Karpas-422 (cell line): ENCODE measurements around the gene NIFK. TPM values are rescaled to one million over a fixed set of nuclear protein-coding genes. Genes with fewer than 3 reads are reported as not detected.
"Not testable (repeated sequence)": the region's sequence is repeated elsewhere in the genome, so short reads cannot be mapped to it uniquely, and the experiment has no call there.

ENCODE experiments used
- DNase-seq: peaks from one replicate; pipeline ENCODE4 v3.0.0-alpha.2; 2015
- H2AFZ ChIP-seq: fragments of 200-600 bp; sonication (generic); 2 replicates; pipeline ENCODE4 v1.6.1; 2014; ENCODE audit warnings: antibody characterized with exemption, low read length, mixed read lengths
- H3K27ac ChIP-seq: fragments of 200-600 bp; sonication (generic); 2 replicates; pipeline ENCODE4 v1.5.1; 2014; ENCODE audit warnings: mild to moderate bottlenecking, low read length, moderate library complexity
- H3K27me3 ChIP-seq: fragments of 200-600 bp; sonication (generic); 2 replicates; pipeline ENCODE4 v1.6.1; 2014; ENCODE audit warnings: low read length, mixed read lengths
- H3K36me3 ChIP-seq: fragments of 200-600 bp; sonication (generic); 2 replicates; pipeline ENCODE4 v1.6.1; 2014; ENCODE audit warnings: low read length, mixed read lengths; ENCODE audit not compliant: insufficient read depth
- H3K4me1 ChIP-seq: fragments of 200-600 bp; sonication (generic); 2 replicates; pipeline ENCODE4 v1.6.1; 2014; ENCODE audit warnings: mild to moderate bottlenecking, low read length, mixed read lengths
- H3K4me2 ChIP-seq: fragments of 200-600 bp; sonication (generic); 2 replicates; pipeline ENCODE4 v1.6.1; 2014; ENCODE audit warnings: low read length, low read depth, mild to moderate bottlenecking; ENCODE audit not compliant: poor library complexity, severe bottlenecking
- H3K4me3 ChIP-seq: fragments of 200-600 bp; sonication (generic); 2 replicates; pipeline ENCODE4 v1.5.1; 2014; ENCODE audit warnings: mild to moderate bottlenecking, antibody characterized with exemption, low read length, mixed read lengths
- H3K79me2 ChIP-seq: fragments of 200-600 bp; sonication (generic); 2 replicates; pipeline ENCODE4 v1.6.1; 2014; ENCODE audit warnings: mild to moderate bottlenecking, low read length, mixed read lengths
- H3K9ac ChIP-seq: fragments of 200-600 bp; sonication (generic); 2 replicates; pipeline ENCODE4 v1.6.0; 2014; ENCODE audit warnings: low read length
- H3K9me2 ChIP-seq: fragments of 200-600 bp; sonication (generic), shearing (Covaris generic); replicated peaks from 2 replicates; pipeline ENCODE4 v1.6.0; 2014; ENCODE audit warnings: mild to moderate bottlenecking, low read length, moderate library complexity; ENCODE audit not compliant: insufficient read depth
- H3K9me3 ChIP-seq: fragments of 300-700, 200-600 bp; sonication (generic); 2 replicates; pipeline ENCODE4 v1.6.1; 2014; ENCODE audit warnings: low read length, mixed read lengths
- H4K20me1 ChIP-seq: fragments of 200-600 bp; sonication (generic); 2 replicates; pipeline ENCODE4 v1.6.1; 2014; ENCODE audit warnings: mild to moderate bottlenecking, antibody characterized with exemption, low read length, low read depth; ENCODE audit not compliant: insufficient read depth
- total RNA-seq: library from RNA; depleted of rRNA; stranded (reverse); fragments of >200 nt; shearing (Covaris generic); gene quantifications from 2 replicates; pipeline ENCODE4 v1.2.3, GENCODE V29; 2014; ENCODE audit warnings: low replicate concordance

NIFK gene
- total RNA-seq, 1 experiment from 2014 or later: 88.2 TPM

DNA sequence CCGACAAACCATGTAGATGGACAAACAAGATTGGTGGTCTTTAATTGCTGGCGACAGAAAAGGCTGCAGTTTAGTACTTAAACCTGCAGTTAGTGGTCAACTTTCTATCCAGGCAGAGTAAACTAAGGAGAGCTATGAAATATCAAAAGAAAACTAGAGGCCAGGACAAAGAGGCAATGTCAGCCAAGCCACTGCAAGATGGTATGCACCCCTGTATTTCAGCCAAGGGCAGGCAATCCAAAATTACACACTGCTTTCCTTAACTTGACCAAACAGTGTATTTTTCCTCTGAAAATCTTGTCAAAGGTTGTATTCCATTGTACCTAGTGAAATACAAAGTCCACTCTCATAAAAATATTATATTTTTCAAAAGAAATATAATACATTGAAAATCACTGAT, 9.3 kb downstream of the NIFK start:
- Histone ChIP-seq H3K4me2 (no peak overlapping the region), H3K27me3 (no peaks in the 10 kb centered on the region), H3K9ac (no peak overlapping the region), H2AFZ (no peak overlapping the region), H3K9me3 (no peaks in the 10 kb centered on the region), H3K9me2 (no peaks in the 10 kb centered on the region), H3K4me1 (no peaks in the 10 kb centered on the region), H3K4me3 (no peak overlapping the region), H4K20me1 (0 out of 2 replicates have a peak, but pooled peaks cover 19% of the 10 kb centered on the region), H3K36me3 (peaks cover 50% of the 10 kb centered on the region), H3K27ac (no peak overlapping the region), H3K79me2 (no peaks in the 10 kb centered on the region)
- no peak for DNase-seq

GRCh38 chr2:121723316-121723715, 13.4 kb downstream of the NIFK start:
- DNase-seq: no peak
- Histone ChIP-seq H3K79me2 (no peaks in the 10 kb centered on the region), H3K36me3 (peaks cover 17% of the 10 kb centered on the region), H3K4me2 (no peak overlapping the region), H3K4me3 (no peak overlapping the region), H3K9me2 (no peaks in the 10 kb centered on the region), H3K9me3 (no peaks in the 10 kb centered on the region), H4K20me1 (no peaks in the 10 kb centered on the region), H3K27me3 (no peaks in the 10 kb centered on the region), H2AFZ (no peak overlapping the region), H3K27ac (no peak overlapping the region), H3K4me1 (no peaks in the 10 kb centered on the region), H3K9ac (no peak overlapping the region)

- Histone ChIP-seq H3K79me2 (no peaks in the 10 kb centered on the region), H3K27ac (no peak overlapping the region), H3K36me3 (peaks cover 9% of the 10 kb centered on the region), H4K20me1 (no peaks in the 10 kb centered on the region), H3K9ac (no peak overlapping the region), H3K4me3 (no peak overlapping the region), H3K9me2 (no peaks in the 10 kb centered on the region), H3K9me3 (no peaks in the 10 kb centered on the region), H3K27me3 (no peaks in the 10 kb centered on the region), H3K4me2 (no peak overlapping the region), H3K4me1 (no peaks in the 10 kb centered on the region), H2AFZ (no peak overlapping the region)
- no peak for DNase-seq
Measured at GRCh38 chr2:121722479-121722878, 14.2 kb downstream of the NIFK start.

DNA sequence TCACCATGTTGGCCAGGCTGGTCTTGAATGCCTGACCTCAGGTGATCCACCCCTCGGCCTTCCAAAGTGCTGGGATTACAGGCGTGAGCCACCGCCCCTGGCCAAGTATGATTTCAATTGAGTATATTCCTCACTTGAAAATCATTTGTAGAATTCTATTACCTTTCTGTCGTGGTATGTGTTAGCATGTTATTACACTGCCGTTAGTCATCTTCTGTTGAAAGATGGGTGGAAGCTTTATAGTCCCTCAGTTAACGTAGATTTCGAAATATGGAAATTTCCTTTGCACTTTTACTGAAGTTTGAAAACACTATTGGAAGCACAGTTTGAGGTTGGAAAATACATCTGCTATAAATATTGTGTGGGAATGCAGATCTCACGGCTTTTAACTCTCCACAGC, 14.7 kb downstream of the NIFK start:
- no peak for DNase-seq
- Histone ChIP-seq H3K9me2 (no peaks in the 10 kb centered on the region), H3K4me3 (no peak overlapping the region), H3K79me2 (no peaks in the 10 kb centered on the region), H3K36me3 (peaks cover 4% of the 10 kb centered on the region), H2AFZ (no peak overlapping the region), H3K9me3 (no peaks in the 10 kb centered on the region), H3K27ac (no peak overlapping the region), H3K27me3 (no peaks in the 10 kb centered on the region), H3K4me1 (no peaks in the 10 kb centered on the region), H3K4me2 (no peak overlapping the region), H3K9ac (no peak overlapping the region), H4K20me1 (no peaks in the 10 kb centered on the region)

GRCh38 chr2:121717529-121717928, 19.1 kb downstream of the NIFK start:
- H3K4me1 ChIP-seq: peaks cover 4% of the 10 kb centered on the region; the same call in 1 of the 2 replicates
- H3K9me3 ChIP-seq: no peaks in the 10 kb centered on the region
- no peak overlapping the region for H3K4me3 ChIP-seq
- H4K20me1 ChIP-seq: no peaks in the 10 kb centered on the region
- no peaks in the 10 kb centered on the region for H3K36me3 ChIP-seq
- no peak overlapping the region for H3K4me2 ChIP-seq
- no peak overlapping the region for H2AFZ ChIP-seq
- H3K9ac ChIP-seq: no peak overlapping the region
- no peak overlapping the region for H3K27ac ChIP-seq
- no peak for DNase-seq
- H3K9me2 ChIP-seq: no peaks in the 10 kb centered on the region
- H3K79me2 ChIP-seq: no peaks in the 10 kb centered on the region
- no peaks in the 10 kb centered on the region for H3K27me3 ChIP-seq

DNA sequence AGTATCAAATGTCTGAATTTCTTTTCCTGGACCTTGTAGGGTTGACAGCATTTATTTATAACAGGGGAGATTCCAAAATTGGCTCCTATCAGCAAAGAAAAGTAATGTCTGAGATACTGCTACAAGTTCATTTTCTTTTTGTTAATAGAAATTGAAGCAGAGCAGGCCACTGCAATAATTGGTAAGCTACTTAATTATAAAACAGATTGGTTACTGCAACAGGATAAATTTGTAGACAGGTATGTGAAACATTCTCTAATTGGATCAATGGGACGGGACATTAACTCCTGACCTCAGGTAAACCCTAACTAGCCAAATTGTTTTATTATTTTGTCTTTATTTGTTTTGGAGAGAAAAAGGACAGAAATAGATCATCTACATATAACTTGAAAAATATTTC, 20.5 kb downstream of the NIFK start:
- peaks cover 4% of the 10 kb centered on the region; the same call in 1 of the 2 replicates for H3K4me1 ChIP-seq
- no peaks in the 10 kb centered on the region for H3K9me3 ChIP-seq
- no peaks in the 10 kb centered on the region for H3K9me2 ChIP-seq
- no peaks in the 10 kb centered on the region for H3K36me3 ChIP-seq
- no peak overlapping the region for H3K9ac ChIP-seq
- no peaks in the 10 kb centered on the region for H4K20me1 ChIP-seq
- H3K79me2 ChIP-seq: no peaks in the 10 kb centered on the region
- H2AFZ ChIP-seq: no peak overlapping the region
- DNase-seq: no peak
- H3K27ac ChIP-seq: no peak overlapping the region
- H3K4me2 ChIP-seq: no peak overlapping the region
- no peaks in the 10 kb centered on the region for H3K27me3 ChIP-seq
- no peak overlapping the region for H3K4me3 ChIP-seq

- H3K27me3 ChIP-seq: not testable (repeated sequence)
Measured at GRCh38 chr2:121711481-121711880, 25.2 kb downstream of the NIFK start.

GRCh38 chr2:121710470-121711170, 26.1 kb downstream of the NIFK start:
- no peak overlapping the region for H3K4me2 ChIP-seq
- no peak overlapping the region for H3K27ac ChIP-seq
- H3K36me3 ChIP-seq: no peaks in the 10 kb centered on the region
- no peaks in the 10 kb centered on the region for H3K79me2 ChIP-seq
- H3K9ac ChIP-seq: no peak overlapping the region
- H2AFZ ChIP-seq: no peak overlapping the region
- no peaks in the 10 kb centered on the region for H3K9me3 ChIP-seq
- H3K4me3 ChIP-seq: no peak overlapping the region
- H3K9me2 ChIP-seq: no peaks in the 10 kb centered on the region
- no peaks in the 10 kb centered on the region for H3K27me3 ChIP-seq
- no peak for DNase-seq
- H4K20me1 ChIP-seq: no peaks in the 10 kb centered on the region
- H3K4me1 ChIP-seq: no peaks in the 10 kb centered on the region

More at GRCh38 chr2:121711481-121711880, 25.2 kb downstream of the NIFK start:
- not testable (repeated sequence) for H3K4me2 ChIP-seq, H4K20me1 ChIP-seq, H3K9me3 ChIP-seq, H3K79me2 ChIP-seq, DNase-seq, H3K9ac ChIP-seq, H3K9me2 ChIP-seq, H3K27ac ChIP-seq, H3K4me1 ChIP-seq, H2AFZ ChIP-seq, H3K4me3 ChIP-seq, H3K36me3 ChIP-seq
